Cardiac fibroblast (primary cell): ENCODE results near the gene NANOG.
"Not testable (repeated sequence)": the region's sequence is repeated elsewhere in the genome, so short reads cannot be mapped to it uniquely, and the experiment has no call there.

Experiments
- DNase-seq, 2 donors: peaks; one replicate each; pipeline versions ENCODE4 v3.0.0 to v3.0.0-alpha.2; 2010; ENCODE audit warnings: low read depth in 2 of 2
- H3K4me3 ChIP-seq, 2 donors: replicated peaks in 1 of 2; 1 replicate in 1 of 2; 2 replicates in 1 of 2; pipeline ENCODE4 v1.5.1; 2011; ENCODE audit warnings: low read depth in 2 of 2, low read length in 2 of 2, mild to moderate bottlenecking in 2 of 2, moderate library complexity in 1 of 2
- TF ChIP-seq, protein P1 (sequence below): IDR thresholded peaks from one replicate; pipeline ENCODE4 v1.5.1; 2011; ENCODE audit warnings: low read depth, mild to moderate bottlenecking, low read length, inconsistent platforms

Gene NANOG

DNA sequence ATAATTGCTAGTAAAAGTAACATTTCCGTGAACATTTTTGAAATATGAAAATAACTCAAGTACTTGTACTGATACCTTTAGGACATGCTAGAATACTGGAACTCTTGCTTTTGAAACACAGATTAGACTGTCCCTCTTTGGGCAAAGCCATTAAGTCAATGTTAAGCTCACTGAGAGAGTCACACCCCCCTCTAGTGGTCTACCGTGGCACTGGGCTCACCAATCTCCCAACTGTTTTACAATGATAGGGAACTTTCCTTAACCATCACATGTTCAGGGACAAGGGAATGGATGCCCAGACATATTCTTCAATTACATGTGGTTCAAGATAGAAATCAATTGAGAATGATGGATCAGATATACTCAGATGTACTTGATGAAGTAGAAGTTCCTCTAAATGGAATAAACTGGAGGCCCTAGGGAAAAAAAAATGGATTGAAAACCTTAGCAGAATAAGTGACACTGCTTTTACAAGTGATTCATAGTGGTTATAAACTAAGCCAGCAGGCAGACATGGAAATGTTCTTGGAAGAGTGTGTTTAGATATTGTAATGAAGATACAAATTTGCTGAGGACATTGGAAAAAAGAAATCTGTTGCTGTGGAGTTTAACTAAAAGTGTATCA is 17.8 kb downstream of the NANOG start:
- peak; percentile 72 to 75 for DNase-seq
- no peak overlapping the region for H3K4me3 ChIP-seq
- TF ChIP-seq, protein P1, sequence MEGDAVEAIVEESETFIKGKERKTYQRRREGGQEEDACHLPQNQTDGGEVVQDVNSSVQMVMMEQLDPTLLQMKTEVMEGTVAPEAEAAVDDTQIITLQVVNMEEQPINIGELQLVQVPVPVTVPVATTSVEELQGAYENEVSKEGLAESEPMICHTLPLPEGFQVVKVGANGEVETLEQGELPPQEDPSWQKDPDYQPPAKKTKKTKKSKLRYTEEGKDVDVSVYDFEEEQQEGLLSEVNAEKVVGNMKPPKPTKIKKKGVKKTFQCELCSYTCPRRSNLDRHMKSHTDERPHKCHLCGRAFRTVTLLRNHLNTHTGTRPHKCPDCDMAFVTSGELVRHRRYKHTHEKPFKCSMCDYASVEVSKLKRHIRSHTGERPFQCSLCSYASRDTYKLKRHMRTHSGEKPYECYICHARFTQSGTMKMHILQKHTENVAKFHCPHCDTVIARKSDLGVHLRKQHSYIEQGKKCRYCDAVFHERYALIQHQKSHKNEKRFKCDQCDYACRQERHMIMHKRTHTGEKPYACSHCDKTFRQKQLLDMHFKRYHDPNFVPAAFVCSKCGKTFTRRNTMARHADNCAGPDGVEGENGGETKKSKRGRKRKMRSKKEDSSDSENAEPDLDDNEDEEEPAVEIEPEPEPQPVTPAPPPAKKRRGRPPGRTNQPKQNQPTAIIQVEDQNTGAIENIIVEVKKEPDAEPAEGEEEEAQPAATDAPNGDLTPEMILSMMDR: peak; percentile 96

DNA sequence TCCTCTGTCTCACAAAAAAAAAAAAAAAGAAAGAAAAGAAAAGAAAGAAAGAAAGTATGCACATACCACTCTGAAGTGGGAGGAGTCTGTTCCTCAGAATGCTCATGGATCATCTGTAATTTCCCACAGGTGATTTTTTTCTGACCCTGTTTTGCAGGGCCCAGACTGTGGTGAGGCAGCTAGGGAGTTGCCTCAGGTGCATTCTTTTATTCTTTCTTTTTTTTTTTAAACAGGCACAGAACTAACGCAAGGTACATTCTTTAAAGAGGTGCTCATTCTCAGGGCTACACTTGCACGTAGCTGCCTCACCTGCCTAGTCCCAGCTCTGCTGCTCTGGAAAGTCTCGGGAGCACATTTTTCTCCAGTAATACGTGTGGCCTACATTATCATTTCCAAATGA is 36.6 kb downstream of the NANOG start:
- not testable (repeated sequence) for H3K4me3 ChIP-seq, DNase-seq

DNA sequence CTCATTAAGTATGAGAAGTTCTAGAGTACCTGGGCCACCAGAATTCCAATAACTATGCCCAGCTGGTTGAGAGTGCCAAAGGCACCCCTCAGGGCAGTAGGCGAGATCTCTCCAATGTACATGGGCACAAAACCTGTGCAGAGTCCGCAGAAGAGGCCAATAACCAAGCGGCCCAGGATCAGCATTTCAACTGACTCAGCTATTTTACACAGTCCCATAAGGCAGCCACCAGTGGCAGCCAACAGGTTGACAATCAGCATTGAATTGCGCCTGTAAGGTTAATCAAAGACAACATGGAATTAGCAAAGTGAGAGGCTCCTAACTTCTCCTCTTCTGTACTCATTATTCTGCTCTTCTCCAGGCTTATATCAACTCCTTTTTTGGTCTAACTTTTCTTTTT is 40.5 kb downstream of the NANOG start:
- DNase-seq: not testable (repeated sequence)

DNA sequence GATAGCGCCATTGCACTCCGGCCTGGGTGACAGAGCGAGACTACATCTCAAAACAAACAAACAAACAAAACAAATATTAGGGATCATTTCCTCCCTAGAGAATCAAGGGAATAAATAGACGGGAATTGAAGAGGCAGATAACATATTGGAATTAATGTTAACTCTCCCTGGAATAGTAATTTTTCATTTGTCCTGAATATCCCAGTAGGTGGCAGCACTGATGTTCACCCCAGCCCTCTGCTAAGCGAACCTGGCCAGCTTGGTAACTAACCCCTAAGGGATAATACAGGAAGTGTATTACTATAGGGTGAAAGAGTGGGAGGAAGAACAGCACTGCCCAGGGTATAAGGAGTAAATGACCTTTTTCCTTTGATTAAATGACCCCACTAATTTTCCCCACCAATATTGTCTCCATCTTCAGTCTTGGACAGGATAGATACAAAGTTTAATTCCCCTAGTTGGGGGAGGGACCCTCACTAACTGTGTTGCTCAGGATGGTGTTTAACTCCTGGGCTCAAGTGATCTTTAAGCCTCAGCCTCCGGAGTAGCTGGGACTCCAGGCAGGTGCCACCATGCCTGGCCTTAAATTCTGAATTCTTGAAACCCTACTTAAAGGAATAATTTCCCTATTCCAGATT is 43.0 kb downstream of the NANOG start:
- H3K4me3 ChIP-seq: no peak overlapping the region
- peak; percentile 78 for DNase-seq
- TF ChIP-seq, protein P1: peak; percentile 66

More for the DNA sequence above, 40.5 kb downstream of the NANOG start:
- H3K4me3 ChIP-seq: not testable (repeated sequence)

DNA sequence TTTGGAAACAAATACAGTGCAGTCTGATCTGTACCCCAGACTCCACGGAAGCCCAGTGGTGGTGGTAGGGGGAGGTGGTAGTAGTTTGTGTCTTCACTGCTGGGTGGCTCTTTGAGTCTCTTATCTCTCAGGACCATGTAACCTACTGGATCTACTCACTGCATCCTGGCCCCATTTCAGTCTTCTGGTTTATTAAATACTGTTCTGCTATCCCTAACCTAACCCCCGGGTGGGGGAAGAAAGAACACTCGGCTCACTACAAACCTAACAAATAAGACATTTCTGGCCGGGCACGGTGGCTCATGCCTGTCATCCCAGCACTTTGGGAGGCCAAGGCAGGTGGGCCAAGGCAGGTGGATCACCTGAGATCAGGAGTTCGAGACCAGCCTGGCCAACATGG is 44.0 kb downstream of the NANOG start:
- not testable (repeated sequence) for DNase-seq

DNA sequence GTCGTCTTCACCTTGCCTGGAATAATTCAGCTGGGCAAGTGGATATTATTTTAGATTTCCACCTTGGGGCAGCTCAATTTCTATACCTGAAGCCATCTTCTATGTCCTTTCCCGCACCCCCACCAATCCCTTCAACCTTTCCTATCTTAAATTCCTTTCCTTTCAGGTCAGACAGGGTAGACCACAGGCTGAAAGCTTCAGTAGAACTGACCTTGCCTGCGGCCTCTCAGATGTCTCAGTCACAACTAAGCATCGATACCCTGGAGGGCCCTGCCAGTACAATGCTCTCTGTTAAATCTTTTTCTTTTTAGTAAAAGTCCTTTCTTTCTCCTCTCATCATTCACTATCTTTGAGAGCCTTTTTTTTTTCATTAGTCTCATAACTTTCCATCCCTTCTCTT is 44.6 kb downstream of the NANOG start:
- H3K4me3 ChIP-seq: no peak overlapping the region
- no peak for DNase-seq
- TF ChIP-seq, protein P1: no peak

More for the DNA sequence above, 44.0 kb downstream of the NANOG start:
- not testable (repeated sequence) for H3K4me3 ChIP-seq

DNA sequence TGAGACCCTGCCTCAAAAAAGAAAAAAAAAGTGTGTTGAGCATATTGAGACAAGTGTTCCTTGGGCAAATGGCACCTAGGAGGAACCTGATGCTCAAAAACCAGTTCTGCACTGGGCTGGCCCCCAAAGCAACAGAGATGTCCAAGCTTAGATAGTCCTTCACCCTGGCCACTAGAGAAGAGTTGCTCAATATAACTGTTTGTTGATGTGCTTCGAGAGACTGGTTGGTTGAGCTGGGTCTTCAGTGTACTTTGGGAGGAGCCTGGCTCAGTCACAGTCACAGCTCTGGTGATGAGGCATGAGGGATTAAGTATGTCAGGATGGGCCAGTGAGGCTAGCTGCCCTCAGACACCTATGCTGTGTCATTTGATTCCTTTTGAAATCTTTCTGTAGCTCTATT is 45.5 kb downstream of the NANOG start:
- TF ChIP-seq, protein P1: no peak
- no peak for DNase-seq
- H3K4me3 ChIP-seq: no peak overlapping the region

DNA sequence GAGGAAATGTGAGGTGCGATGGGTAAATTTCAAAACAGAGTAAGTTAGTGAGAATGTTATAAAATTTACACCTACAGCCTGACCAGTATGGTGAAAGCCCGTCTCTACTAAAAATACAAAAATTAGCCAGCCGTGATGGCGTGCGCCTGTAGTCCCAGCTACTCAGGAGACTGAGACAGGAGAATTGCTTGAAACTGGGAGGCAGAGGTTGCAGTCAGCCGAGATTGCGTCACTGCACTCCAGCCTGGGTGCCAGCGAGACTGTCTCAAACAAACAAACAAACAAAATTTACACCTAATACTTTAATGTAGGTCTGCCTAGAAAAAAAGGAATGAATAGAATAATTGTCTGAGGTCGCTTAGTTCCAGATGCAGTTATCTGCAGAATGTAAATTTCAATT is 45.9 kb downstream of the NANOG start:
- no peak for DNase-seq
- TF ChIP-seq, protein P1: no peak
- no peak overlapping the region for H3K4me3 ChIP-seq
